ENCODE results near the gene WWOX. TPM values are rescaled to one million over a fixed set of nuclear protein-coding genes. Genes with fewer than 3 reads are reported as not detected.
A peak's percentile ranks its signal among the peaks of the same experiment; 100 is the strongest.

The WWOX gene
- total and polyA plus RNA-seq, 4 donors: 5.4 to 61.5 (median 18.4) TPM

DNA sequence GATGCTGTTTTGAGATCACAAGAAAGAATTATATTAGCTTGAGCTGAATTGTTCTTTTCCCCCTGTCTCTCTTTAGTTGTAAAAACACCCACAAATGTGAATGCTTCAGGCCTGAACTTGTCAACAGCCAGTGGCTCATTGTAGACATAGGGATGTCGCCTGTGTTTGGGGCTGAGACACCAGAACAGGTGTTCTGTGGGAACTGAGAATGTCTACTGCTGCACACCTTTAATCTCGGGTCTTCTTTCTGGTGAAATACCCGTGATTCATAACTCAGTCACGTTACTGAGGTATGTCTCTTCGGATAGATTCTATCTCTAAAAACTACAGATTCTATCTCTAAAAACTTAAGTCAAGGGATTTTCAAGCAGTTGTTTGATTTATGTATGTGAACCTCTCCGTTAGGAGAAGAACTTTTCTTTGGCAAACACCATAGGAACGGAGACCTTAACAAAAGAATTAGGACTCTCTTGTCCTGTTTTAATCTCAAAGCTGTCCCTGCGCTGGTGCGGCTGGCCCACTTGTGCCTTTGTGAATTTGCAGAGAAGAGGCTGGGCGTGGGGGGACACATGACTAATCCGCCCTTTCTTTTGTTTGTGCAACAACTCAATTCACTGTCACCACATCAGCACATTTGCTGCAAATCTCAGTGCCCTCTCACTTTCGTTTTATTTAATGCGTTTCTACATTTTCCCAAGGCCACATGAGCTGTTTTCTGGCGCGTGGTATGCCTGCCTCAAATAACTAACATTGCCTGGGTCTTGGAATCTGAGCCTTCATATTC lies 858.1 kb downstream of the WWOX start:
- Histone ChIP-seq H3K27ac (ENCODE audit: low read depth in 1 of 2, low read length in 1 of 2) (no peak overlapping the region), H3K4me1 (ENCODE audit: control insufficient read depth in 5 of 5, insufficient read depth in 5 of 5, low read length in 5 of 5) (no peaks in the 10 kb centered on the region), H3K36me3 (ENCODE audit: control insufficient read depth in 4 of 4, insufficient read depth in 4 of 4, low read length in 4 of 4) (no peaks in the 10 kb centered on the region), H3K9ac (ENCODE audit: insufficient read depth in 1 of 2, low read length in 2 of 2) (no peak overlapping the region), H3K9me3 (ENCODE audit: control insufficient read depth in 4 of 4, insufficient read depth in 3 of 4, low read length in 3 of 4) (peaks cover 0 to 2% (median 0%) of the 10 kb centered on the region in 4 donors), H3K4me3 (no peak overlapping the region), H3K27me3 (ENCODE audit: control insufficient read depth in 3 of 3, insufficient read depth in 3 of 3, low read length in 2 of 3) (no peaks in the 10 kb centered on the region)
- WGBS, 2 donors: 84 to 85% methylated on average over 15 of the region's 15 CpGs
- DNase-seq (peak in 2 of 3 donors; percentile 54 to 55), ATAC-seq (ENCODE audit: insufficient read depth, low FRiP score) (no peak)
- TF ChIP-seq, protein P1, sequence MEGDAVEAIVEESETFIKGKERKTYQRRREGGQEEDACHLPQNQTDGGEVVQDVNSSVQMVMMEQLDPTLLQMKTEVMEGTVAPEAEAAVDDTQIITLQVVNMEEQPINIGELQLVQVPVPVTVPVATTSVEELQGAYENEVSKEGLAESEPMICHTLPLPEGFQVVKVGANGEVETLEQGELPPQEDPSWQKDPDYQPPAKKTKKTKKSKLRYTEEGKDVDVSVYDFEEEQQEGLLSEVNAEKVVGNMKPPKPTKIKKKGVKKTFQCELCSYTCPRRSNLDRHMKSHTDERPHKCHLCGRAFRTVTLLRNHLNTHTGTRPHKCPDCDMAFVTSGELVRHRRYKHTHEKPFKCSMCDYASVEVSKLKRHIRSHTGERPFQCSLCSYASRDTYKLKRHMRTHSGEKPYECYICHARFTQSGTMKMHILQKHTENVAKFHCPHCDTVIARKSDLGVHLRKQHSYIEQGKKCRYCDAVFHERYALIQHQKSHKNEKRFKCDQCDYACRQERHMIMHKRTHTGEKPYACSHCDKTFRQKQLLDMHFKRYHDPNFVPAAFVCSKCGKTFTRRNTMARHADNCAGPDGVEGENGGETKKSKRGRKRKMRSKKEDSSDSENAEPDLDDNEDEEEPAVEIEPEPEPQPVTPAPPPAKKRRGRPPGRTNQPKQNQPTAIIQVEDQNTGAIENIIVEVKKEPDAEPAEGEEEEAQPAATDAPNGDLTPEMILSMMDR (IDR thresholded peaks at IDR 0.05; ENCODE audit: control extremely low read depth, extremely low read depth): no peak

DNA sequence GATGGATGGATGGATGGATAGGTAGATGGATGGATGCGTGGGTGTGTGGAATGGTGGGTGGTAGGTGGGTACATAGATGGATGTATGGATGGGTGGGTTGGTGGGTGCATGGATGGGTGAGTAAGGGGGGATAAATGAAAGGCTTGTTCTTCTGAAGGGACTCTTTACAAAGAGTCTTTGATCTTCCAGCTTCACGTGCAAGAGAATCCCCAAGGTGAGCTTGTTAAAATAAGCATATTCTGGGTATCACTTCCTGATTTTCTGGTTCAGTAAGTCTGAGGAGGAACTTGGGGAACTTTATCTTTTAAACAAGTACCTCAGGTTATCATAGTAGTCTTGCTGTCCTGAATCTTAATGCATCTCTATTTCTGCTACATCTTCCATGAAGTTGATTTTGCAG lies 862.0 kb downstream of the WWOX start:
- ATAC-seq (ENCODE audit: insufficient read depth, low FRiP score): no peak
- 81 to 88% methylated on average over 2 of the region's 2 CpGs for WGBS, 2 donors

DNA sequence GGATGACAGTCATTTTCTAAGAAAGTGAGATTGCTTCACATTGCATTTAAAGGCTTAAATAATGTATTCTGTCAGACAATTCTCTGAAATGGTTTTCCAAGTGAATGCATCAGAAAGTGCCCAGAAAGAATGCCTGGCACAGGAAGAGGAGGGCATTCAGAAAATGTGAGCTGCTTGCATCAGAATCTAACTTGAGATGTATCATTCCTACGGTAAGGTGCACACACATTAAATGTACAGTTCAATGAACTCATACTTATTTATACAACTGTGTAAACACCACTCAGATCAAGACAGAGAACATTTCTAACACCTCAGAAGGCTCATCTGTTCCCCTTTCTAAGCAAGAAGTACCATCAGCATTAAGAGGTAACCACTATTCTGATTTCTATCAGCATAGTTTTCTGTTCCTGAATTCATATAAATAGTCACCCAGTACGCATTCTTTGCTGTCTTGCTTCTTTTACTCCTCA lies 863.0 kb downstream of the WWOX start:
- TF ChIP-seq, protein P1 (IDR thresholded peaks at IDR 0.05; ENCODE audit: control extremely low read depth, extremely low read depth): no peak
- Histone ChIP-seq H3K4me1 (ENCODE audit: control insufficient read depth in 5 of 5, insufficient read depth in 5 of 5, low read length in 5 of 5) (no peaks in the 10 kb centered on the region), H3K27me3 (ENCODE audit: control insufficient read depth in 3 of 3, insufficient read depth in 3 of 3, low read length in 2 of 3) (no peaks in the 10 kb centered on the region), H3K9ac (ENCODE audit: insufficient read depth in 1 of 2, low read length in 2 of 2) (no peak overlapping the region), H3K36me3 (ENCODE audit: control insufficient read depth in 4 of 4, insufficient read depth in 4 of 4, low read length in 4 of 4) (no peaks in the 10 kb centered on the region), H3K9me3 (ENCODE audit: control insufficient read depth in 4 of 4, insufficient read depth in 3 of 4, low read length in 3 of 4) (peaks cover 0 to 2% (median 0%) of the 10 kb centered on the region in 4 donors), H3K27ac (ENCODE audit: low read depth in 1 of 2, low read length in 1 of 2) (no peak overlapping the region), H3K4me3 (no peak overlapping the region)
- ATAC-seq (ENCODE audit: insufficient read depth, low FRiP score) (no peak), DNase-seq (no peak)
- 70 to 80% methylated on average over 2 of the region's 2 CpGs for WGBS, 2 donors

More for the DNA sequence above, 862.0 kb downstream of the WWOX start:
- Histone ChIP-seq H3K9ac (ENCODE audit: insufficient read depth in 1 of 2, low read length in 2 of 2) (no peak overlapping the region), H3K9me3 (ENCODE audit: control insufficient read depth in 4 of 4, insufficient read depth in 3 of 4, low read length in 3 of 4) (peaks cover 0 to 2% (median 0%) of the 10 kb centered on the region in 4 donors), H3K27me3 (ENCODE audit: control insufficient read depth in 3 of 3, insufficient read depth in 3 of 3, low read length in 2 of 3) (no peaks in the 10 kb centered on the region), H3K27ac (ENCODE audit: low read depth in 1 of 2, low read length in 1 of 2) (no peak overlapping the region), H3K4me1 (ENCODE audit: control insufficient read depth in 5 of 5, insufficient read depth in 5 of 5, low read length in 5 of 5) (no peaks in the 10 kb centered on the region), H3K4me3 (no peak overlapping the region), H3K36me3 (ENCODE audit: control insufficient read depth in 4 of 4, insufficient read depth in 4 of 4, low read length in 4 of 4) (no peaks in the 10 kb centered on the region)
- TF ChIP-seq, protein P1 (IDR thresholded peaks at IDR 0.05; ENCODE audit: control extremely low read depth, extremely low read depth): no peak
- no peak for DNase-seq
